Activated CD8-positive, alpha-beta memory T cell treated with anti-CD3 and anti-CD28 coated beads, Interleukin-2, amount 50 U/mL, for 24 hours (primary cell): ENCODE data around the gene BMPR2.

ENCODE experiments used
- DNase-seq: peaks from one replicate; pipeline ENCODE4 v3.0.0-alpha.2; 2020; ENCODE audit errors: extremely low read depth

Gene BMPR2

GRCh38 chr2:202599911-202600310 is 223.8 kb downstream of the BMPR2 start:
- no peak for DNase-seq

GRCh38 chr2:202604699-202605098 is 228.6 kb downstream of the BMPR2 start:
- DNase-seq: no peak

- no peak for DNase-seq
Observed at GRCh38 chr2:202605174-202605573, 229.0 kb downstream of the BMPR2 start.

GRCh38 chr2:202608142-202608852 is 232.2 kb downstream of the BMPR2 start:
- DNase-seq: no peak

- DNase-seq: no peak
Observed at GRCh38 chr2:202609381-202610145, 233.4 kb downstream of the BMPR2 start.

GRCh38 chr2:202610380-202610779 is 234.3 kb downstream of the BMPR2 start:
- no peak for DNase-seq

- DNase-seq: no peak
Observed at GRCh38 chr2:202612145-202612544, 236.0 kb downstream of the BMPR2 start.

- DNase-seq: no peak
Observed at GRCh38 chr2:202613479-202613878, 237.4 kb downstream of the BMPR2 start.
